ENCODE measurements around the gene SORCS1.

Gene SORCS1

GRCh38 chr10:106540645-106541044 lies 623.9 kb downstream of the SORCS1 start:
- no peak for DNase-seq (ENCODE audit: low spot score)

DNA sequence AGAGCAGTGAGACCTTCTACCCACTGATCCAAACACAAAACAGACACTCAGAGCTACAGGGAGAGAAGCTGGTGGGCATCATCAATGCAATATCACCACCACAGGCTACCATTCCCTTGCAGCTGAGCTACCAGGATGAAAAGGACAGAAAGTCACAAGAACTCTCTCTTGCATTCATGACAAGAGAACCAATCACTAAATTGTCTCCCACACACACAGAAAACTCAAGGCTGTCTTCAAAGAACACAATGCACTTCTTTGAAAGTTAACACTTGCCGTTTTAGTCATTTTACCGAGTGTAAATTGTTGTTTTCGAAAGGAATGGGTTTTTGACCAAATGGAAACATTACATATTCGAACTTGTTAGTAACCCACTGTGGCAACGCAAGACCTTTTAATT lies 626.6 kb downstream of the SORCS1 start:
- no peak for DNase-seq (ENCODE audit: low spot score)

GRCh38 chr10:106535304-106535953 lies 629.1 kb downstream of the SORCS1 start:
- DNase-seq (ENCODE audit: low spot score): no peak

- DNase-seq (ENCODE audit: low spot score): no peak
Measured at GRCh38 chr10:106534441-106534840, 630.1 kb downstream of the SORCS1 start.

DNA sequence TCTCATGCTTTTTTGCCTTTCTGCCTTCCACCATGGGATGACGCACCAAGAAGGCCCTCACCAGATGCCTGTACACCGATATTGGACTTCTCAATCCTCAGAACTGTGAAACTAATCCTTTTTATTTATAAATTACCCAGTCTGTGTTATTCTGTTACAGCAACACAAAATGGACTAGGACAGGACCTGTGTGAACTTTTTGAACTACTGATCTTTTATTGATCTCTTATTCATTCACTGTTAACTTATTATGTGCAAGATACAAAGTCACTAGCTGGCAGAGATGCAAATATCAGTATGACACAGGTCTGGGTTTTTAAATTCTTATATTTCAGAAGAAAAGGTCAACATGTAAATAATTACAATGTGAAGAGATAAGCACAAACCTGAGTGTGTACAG lies 635.8 kb downstream of the SORCS1 start:
- DNase-seq (ENCODE audit: low spot score): no peak

DNA sequence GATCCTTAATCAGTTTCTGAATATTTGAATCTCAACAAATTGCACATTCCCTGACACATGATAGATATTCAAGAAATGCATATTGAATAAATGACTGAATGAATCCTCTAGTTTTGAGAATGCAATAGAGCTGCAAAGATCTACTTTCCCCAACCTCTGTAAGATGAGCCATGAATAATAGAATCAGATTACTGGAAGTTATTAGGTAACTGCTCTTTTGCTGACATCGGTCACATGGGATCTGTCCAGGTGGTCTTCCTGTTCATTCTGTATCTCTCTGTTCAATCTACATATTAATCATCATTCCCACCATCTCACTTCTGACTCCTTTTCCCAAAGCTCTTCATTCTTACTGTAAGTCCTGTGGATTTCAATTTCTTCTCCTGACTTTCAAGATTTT lies 638.7 kb downstream of the SORCS1 start:
- no peak for DNase-seq (ENCODE audit: low spot score)
